Activated B cell treated with CpG ODN at 0.5 μM for 24 hours (primary cell): ENCODE measurements around the gene TTC4. TPM values are rescaled to one million over a fixed set of nuclear protein-coding genes. Genes with fewer than 3 reads are reported as not detected.

ENCODE experiments used
- ATAC-seq: fragments of 200-7000 bp; cut with Tn5 transposase; one replicate; pipeline ENCODE4 v1.10.0; 2021; ENCODE audit warnings: low read depth, mild to moderate bottlenecking, moderate library complexity
- CTCF ChIA-PET: fragments of 350-600 bp; sonication (Branson Sonifier 250); formaldehyde crosslinking; loops from one replicate; lab custom pipeline; 2021; ENCODE audit warnings: antibody characterized with exemption; lab: Charles Lee
- POLR2A ChIA-PET: fragments of 350-600 bp; sonication (Branson Sonifier 250); formaldehyde crosslinking; loops from one replicate; lab custom pipeline; 2021; ENCODE audit warnings: antibody characterized with exemption; lab: Charles Lee
- DNase-seq: peaks from one replicate; pipeline ENCODE4 v3.0.0; 2022
- H3K27ac Mint-ChIP-seq: one replicate; pipeline ENCODE4 v1.8.0; 2020; ENCODE audit warnings: mixed read lengths
- H3K27me3 Mint-ChIP-seq: one replicate; pipeline ENCODE4 v1.8.0; 2021; ENCODE audit warnings: mixed read lengths
- H3K36me3 Mint-ChIP-seq: one replicate; pipeline ENCODE4 v1.8.0; 2021; ENCODE audit warnings: low read depth, mixed read lengths
- H3K4me1 Mint-ChIP-seq: one replicate; pipeline ENCODE4 v1.8.0; 2021; ENCODE audit warnings: mixed read lengths
- H3K4me3 Mint-ChIP-seq: one replicate; pipeline ENCODE4 v1.8.0; 2020; ENCODE audit warnings: mild to moderate bottlenecking, mixed read lengths
- H3K9me3 Mint-ChIP-seq: one replicate; pipeline ENCODE4 v1.8.0; 2020; ENCODE audit warnings: mixed read lengths
- intact Hi-C: fragments of 100-400 bp; cut with micrococcal nuclease; formaldehyde crosslinking; loops from one replicate; pipeline ENCODE4 v1.15.1; 2024
- total RNA-seq: library from RNA; stranded (reverse); gene quantifications from 2 replicates; pipeline ENCODE4 v1.2.3, GENCODE V29; 2022
- TF ChIP-seq, protein P1 (sequence below): fragments of 200-600 bp; IDR thresholded peaks from one replicate; pipeline ENCODE4 v1.8.0; 2022; ENCODE audit warnings: antibody characterized with exemption, mild to moderate bottlenecking

Gene TTC4
- total RNA-seq, 1 donor from 2014 or later = 30.8 TPM

DNA sequence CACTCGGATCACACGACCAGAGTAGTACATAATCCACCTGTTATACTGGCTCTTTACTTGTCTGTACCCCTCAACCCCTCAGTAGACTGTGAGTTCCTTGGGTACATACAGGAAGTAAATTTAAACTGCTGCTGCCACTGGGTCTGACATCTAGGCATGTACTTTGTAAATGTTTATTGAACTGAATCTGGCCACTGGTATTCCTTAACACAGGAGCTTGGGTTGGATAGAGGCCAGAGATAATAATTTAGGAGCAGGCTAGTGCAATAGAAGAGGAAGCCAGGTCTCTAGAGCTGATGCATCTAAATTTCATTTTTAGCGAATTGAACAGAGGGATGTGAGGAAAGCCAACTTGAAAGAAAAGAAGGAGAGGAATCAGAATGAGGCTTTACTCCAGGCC, 12.4 kb downstream of the TTC4 start:
- TF ChIP-seq, protein P1, sequence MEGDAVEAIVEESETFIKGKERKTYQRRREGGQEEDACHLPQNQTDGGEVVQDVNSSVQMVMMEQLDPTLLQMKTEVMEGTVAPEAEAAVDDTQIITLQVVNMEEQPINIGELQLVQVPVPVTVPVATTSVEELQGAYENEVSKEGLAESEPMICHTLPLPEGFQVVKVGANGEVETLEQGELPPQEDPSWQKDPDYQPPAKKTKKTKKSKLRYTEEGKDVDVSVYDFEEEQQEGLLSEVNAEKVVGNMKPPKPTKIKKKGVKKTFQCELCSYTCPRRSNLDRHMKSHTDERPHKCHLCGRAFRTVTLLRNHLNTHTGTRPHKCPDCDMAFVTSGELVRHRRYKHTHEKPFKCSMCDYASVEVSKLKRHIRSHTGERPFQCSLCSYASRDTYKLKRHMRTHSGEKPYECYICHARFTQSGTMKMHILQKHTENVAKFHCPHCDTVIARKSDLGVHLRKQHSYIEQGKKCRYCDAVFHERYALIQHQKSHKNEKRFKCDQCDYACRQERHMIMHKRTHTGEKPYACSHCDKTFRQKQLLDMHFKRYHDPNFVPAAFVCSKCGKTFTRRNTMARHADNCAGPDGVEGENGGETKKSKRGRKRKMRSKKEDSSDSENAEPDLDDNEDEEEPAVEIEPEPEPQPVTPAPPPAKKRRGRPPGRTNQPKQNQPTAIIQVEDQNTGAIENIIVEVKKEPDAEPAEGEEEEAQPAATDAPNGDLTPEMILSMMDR = no peak
- peaks cover 87% of the 10 kb centered on the region for H3K36me3 Mint-ChIP-seq
- peaks cover 8% of the 10 kb centered on the region for H3K9me3 Mint-ChIP-seq
- DNase-seq (no peak), ATAC-seq (no peak)
- no peak overlapping the region for H3K4me3 Mint-ChIP-seq
- POLR2A ChIA-PET = no interaction called here
- no peaks in the 10 kb centered on the region for H3K27me3 Mint-ChIP-seq
- no peak overlapping the region for H3K27ac Mint-ChIP-seq
- H3K4me1 Mint-ChIP-seq = no peaks in the 10 kb centered on the region
- CTCF ChIA-PET = no interaction called here
- intact Hi-C loops = no loop called here

DNA sequence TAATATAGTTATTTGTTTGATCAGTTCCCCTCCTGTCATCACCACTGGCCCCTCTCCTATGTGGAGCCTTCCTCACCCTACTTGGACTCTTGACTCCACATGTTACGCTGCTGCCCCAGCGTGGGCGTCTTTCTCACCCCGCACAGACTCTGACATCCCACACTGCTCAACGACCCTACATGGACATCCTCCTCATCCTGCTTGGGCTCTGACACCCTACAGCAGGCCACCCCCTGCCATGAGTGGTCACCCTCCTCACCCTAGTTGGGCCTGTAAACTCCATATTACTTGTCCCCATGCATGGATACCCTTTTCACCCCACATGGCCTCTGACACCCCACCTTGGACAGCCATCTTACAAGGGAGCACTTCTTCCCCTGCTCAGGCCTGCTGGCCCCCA, 21.0 kb downstream of the TTC4 start:
- intact Hi-C loops = no loop called here
- TF ChIP-seq, protein P1 = no peak
- peaks cover 73% of the 10 kb centered on the region for H3K36me3 Mint-ChIP-seq
- no peak for DNase-seq
- ChIA-PET CTCF (no interaction called here), POLR2A (no interaction called here)
- H3K27ac Mint-ChIP-seq = no peak overlapping the region
- ATAC-seq = no peak
- no peaks in the 10 kb centered on the region for H3K27me3 Mint-ChIP-seq
- no peaks in the 10 kb centered on the region for H3K4me1 Mint-ChIP-seq
- H3K9me3 Mint-ChIP-seq = no peaks in the 10 kb centered on the region
- no peak overlapping the region for H3K4me3 Mint-ChIP-seq

DNA sequence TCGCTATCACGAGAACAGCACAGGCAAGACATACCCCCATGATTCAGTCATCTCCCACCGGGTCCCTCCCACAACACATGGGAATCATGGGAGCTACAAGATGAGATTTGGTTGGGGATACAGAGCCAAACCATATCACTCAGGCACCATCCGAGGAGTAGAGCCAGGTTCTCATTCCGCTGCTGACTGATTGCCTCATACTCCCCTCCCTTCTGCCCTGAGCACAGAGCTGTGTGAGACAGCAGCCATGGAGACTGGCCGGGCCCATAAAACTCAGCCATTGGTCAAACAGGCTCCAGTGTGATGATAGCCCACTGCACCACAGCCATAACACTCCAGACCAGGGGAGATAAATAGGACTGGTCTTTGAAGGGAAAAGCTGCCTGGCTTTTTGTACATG, 22.6 kb downstream of the TTC4 start:
- CTCF ChIA-PET = no interaction called here
- Mint-ChIP-seq H3K36me3 (peaks cover 82% of the 10 kb centered on the region), H3K4me3 (no peak overlapping the region), H3K27me3 (no peaks in the 10 kb centered on the region), H3K4me1 (no peaks in the 10 kb centered on the region), H3K9me3 (no peaks in the 10 kb centered on the region), H3K27ac (no peak overlapping the region)
- no peak for ATAC-seq
- TF ChIP-seq, protein P1 = no peak
- no peak for DNase-seq
- POLR2A ChIA-PET = interaction anchor here (0.7 kb wide), 1 partner anchor 20 kb away, joined by 3 read pairs; no protein-coding TSS in a partner anchor
- intact Hi-C loops = no loop called here

DNA sequence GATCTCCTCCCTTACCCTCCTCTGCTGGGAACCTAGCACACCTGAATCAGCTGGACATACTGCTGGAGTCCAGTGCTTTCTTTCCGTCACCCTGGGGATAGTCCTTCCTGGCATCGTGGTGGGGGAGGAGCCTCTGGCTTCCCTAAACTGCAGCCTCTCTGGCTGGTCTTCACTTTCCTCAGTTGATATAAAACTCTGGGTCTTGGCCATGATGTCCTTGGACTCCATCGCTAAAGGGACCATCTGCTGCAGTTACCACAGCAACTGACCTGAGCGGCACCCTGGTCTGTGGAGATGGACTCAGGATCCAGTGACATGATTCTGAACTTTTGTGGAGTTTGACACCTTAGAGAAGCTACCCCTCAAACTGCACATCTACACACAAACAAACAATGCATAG, 25.9 kb downstream of the TTC4 start:
- intact Hi-C loops = no loop called here
- peaks cover 66% of the 10 kb centered on the region for H3K36me3 Mint-ChIP-seq
- POLR2A ChIA-PET = no interaction called here
- no peak for ATAC-seq
- CTCF ChIA-PET = no interaction called here
- H3K9me3 Mint-ChIP-seq = no peaks in the 10 kb centered on the region
- H3K4me1 Mint-ChIP-seq = no peaks in the 10 kb centered on the region
- TF ChIP-seq, protein P1 = no peak
- no peaks in the 10 kb centered on the region for H3K27me3 Mint-ChIP-seq
- no peak for DNase-seq
- H3K4me3 Mint-ChIP-seq = no peak overlapping the region
- no peak overlapping the region for H3K27ac Mint-ChIP-seq

DNA sequence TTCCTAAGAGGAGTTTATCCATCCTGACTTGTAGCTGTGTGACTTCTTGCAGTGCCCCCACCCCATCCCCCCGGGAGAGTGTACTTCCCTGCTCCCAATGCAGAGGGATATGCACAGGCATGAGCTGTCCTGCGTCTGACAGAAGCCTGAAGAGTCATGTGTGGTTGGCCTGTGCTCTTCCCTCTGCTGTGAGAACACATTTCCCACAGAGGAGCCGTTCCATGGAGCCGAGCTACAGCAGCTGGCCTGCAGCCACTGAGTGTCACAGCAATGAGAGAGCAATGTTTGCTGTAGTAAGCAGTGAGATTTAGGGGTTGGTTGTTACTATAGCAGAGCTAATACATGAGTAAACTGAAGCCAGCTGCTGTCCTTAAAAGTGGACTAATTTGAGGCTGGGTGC, 26.6 kb downstream of the TTC4 start:
- TF ChIP-seq, protein P1 = no peak
- CTCF ChIA-PET = no interaction called here

More for the DNA sequence above, 26.6 kb downstream of the TTC4 start:
- ATAC-seq = no peak
- POLR2A ChIA-PET = no interaction called here
- intact Hi-C loops = no loop called here
- no peak overlapping the region for H3K4me3 Mint-ChIP-seq
- H3K36me3 Mint-ChIP-seq = peaks cover 59% of the 10 kb centered on the region
- DNase-seq = no peak
- H3K27ac Mint-ChIP-seq = no peak overlapping the region
- no peaks in the 10 kb centered on the region for H3K4me1 Mint-ChIP-seq
- H3K27me3 Mint-ChIP-seq = no peaks in the 10 kb centered on the region
- no peaks in the 10 kb centered on the region for H3K9me3 Mint-ChIP-seq
